Right lobe of liver (tissue), 4 donors: ENCODE data around the gene PRDM8.

Source experiments
- CTCF ChIP-seq, 4 donors: fragments of 200-600 bp in 3 of 4; fragments of 450-650 bp in 1 of 4; IDR thresholded peaks; one replicate each; pipeline versions ENCODE4 v1.5.1 to v1.8.0; 2016 to 2022; ENCODE audit warnings: antibody characterized with exemption in 4 of 4, mild to moderate bottlenecking in 2 of 4
- POLR2A ChIP-seq: fragments of 450-650 bp; IDR thresholded peaks from one replicate; pipeline ENCODE4 v1.6.1; 2017; ENCODE audit warnings: antibody characterized with exemption, mild to moderate bottlenecking
- donor health status: DM: no; HTN: no; CAD: no.
- donor health status: DM: no; HTN: no; CAD: no.
- donor health status: DM: no; HTN: yes; CAD: no.

GRCh38 chr4:80252427-80252826, 55.1 kb downstream of the PRDM8 start:
- TF ChIP-seq CTCF (IDR thresholded peaks at IDR 0.05): no peak
- no peak for TF ChIP-seq POLR2A
